ENCODE data around the gene SCRT2.
A peak's percentile ranks its signal among the peaks of the same experiment; 100 is the strongest.

The SCRT2 gene

DNA sequence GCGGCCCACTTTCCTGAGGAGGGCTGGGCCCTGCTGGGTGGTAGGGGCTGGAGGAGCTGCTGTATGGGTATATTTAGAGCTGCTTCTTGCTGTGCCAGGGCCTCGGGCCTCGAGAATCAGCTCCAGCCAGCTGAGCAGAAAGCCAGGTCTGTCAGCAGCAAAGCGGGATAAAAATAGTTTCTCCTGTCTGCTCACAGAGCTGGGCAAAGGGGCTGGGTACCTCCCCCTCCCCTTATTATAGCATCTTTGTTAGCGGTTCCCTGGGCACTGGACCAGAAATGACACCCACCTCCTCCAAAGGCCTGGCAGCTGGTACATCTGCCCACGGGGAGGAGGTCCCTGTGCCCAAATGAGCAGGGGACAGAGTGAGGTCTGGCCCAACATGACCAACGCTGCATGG, 6.0 kb downstream of the SCRT2 start:
- H3K27ac ChIP-seq: no peak overlapping the region
- no peak for TF ChIP-seq CTCF (conservative IDR thresholded peaks at IDR 0.05)

DNA sequence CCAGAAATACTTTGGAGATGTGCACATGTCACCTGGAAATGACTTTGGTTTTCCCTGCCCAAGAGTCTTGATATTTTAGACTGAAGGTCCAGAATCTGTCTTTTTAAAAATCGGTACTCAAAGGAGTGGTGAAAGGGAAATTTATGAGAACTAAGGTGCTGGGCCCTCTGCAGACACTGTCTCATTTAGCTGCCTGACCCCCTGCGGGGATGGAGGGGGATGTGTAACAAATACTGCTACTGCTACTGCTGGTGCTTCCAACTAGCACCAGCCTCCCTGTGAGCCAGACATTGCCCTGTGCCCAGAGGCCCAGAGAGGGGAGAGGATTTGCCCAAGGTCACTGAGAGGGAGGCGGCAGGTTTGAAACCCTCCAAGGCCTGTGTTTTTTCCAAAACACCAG, 7.0 kb downstream of the SCRT2 start:
- H3K27ac ChIP-seq: no peak overlapping the region
- no peak for TF ChIP-seq CTCF (conservative IDR thresholded peaks at IDR 0.05)

- no peak for TF ChIP-seq CTCF (conservative IDR thresholded peaks at IDR 0.05)
- no peak overlapping the region for H3K27ac ChIP-seq
Measured at GRCh38 chr20:668050-668449, 7.6 kb downstream of the SCRT2 start.

DNA sequence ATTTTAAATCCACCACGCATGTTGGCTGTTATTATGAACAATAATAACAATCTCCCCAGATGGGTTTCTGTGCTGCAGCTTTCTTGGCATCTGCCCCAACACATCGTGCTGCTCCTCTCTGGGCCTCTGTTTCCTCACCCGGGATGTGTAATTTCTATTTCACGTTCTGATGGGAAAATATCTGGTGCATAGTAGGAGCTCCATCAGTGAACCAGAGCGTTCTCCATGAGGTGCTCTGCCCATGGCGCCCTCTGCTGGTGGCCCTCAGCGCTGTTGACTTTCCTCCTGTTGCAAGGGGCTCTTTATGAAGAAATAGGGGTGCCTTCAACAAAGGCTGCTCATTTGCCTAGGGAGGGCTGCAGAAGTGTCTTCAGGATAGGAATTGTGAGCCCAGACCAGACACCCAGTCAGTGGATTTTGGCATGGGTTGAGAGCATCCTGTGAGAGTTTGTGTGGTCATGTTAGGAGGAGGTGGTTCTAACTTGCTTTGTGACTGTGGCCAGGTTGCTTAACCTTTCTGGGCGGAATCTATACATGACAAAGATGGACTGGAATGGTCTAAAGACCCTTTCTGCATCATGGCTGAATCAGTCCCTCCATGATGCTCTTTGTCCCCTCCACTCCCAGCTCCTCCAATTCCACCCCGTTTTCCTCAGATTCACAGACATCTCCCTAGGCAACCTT, 8.1 kb downstream of the SCRT2 start:
- no peak overlapping the region for H3K27ac ChIP-seq
- TF ChIP-seq CTCF (conservative IDR thresholded peaks at IDR 0.05): peak; percentile 81

DNA sequence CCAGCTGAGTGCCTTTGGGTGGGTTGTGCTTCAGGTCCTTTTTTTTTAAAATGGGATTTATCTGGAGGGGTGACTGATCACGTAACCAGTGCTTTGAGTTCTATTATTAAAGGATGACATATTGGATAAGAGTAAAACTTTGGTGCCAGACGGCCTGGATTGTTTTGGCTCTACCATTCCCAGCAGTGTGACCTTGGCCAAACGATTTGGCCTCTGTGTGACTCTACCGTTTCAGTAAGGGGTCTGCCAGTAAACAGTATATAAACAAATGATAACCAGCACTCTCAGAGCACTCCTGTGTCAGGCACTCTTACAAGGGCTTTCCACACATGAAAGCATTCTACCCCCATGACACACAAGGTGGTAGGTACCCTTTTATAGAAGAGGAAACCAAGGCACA, 8.7 kb downstream of the SCRT2 start:
- H3K27ac ChIP-seq: no peak overlapping the region
- TF ChIP-seq CTCF (conservative IDR thresholded peaks at IDR 0.05): no peak

GRCh38 chr20:665276-665675, 10.3 kb downstream of the SCRT2 start:
- no peak for TF ChIP-seq CTCF (conservative IDR thresholded peaks at IDR 0.05)
- no peak overlapping the region for H3K27ac ChIP-seq

- no peak for TF ChIP-seq CTCF (conservative IDR thresholded peaks at IDR 0.05)
- no peak overlapping the region for H3K27ac ChIP-seq
Measured at GRCh38 chr20:664576-664975, 11.0 kb downstream of the SCRT2 start.
